Measurements from ENCODE around the gene MACROD2.

Gene MACROD2

DNA sequence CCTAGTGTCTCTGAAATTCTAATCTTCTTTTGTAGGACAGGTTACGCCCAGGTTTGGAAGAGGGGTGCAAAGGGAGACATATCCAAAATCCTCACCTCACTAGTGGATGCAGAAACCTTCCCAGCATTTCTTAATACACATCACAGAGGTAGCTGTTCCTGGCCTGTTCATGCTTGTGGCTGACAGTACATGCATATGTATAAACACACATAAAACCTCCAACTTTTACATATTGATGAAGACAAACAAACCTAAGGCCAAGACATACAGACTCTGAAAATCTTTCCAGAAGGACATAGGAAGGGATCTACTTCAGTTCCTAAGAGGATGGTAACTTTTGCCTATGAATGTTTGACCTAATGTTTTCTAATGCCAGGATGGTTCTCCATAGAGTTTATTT is 1214.2 kb downstream of the MACROD2 start:
- Histone ChIP-seq H2AFZ (ENCODE audit: low read depth, low read length, severe bottlenecking) (no peak overlapping the region), H3K9me3 (ENCODE audit: insufficient read depth, low read length) (no peaks in the 10 kb centered on the region), H4K20me1 (ENCODE audit: low read depth, low read length) (no peaks in the 10 kb centered on the region), H3K36me3 (ENCODE audit: low read length) (no peaks in the 10 kb centered on the region), H3K27me3 (ENCODE audit: low read length) (no peaks in the 10 kb centered on the region), H3K79me2 (ENCODE audit: insufficient read depth, low read length) (no peaks in the 10 kb centered on the region), H3F3A (ENCODE audit: insufficient read depth) (no peaks in the 10 kb centered on the region), H3K4me2 (ENCODE audit: low read depth, low read length, poor library complexity, severe bottlenecking) (no peak overlapping the region), H3K4me3 (ENCODE audit: insufficient read depth, low read length, poor library complexity, severe bottlenecking) (no peak overlapping the region), H3K27ac (ENCODE audit: low read depth, low read length) (no peak overlapping the region), H3K9ac (ENCODE audit: low read length) (no peak overlapping the region), H3K9me2 (replicated peaks; ENCODE audit: insufficient read depth, low read length) (no peaks in the 10 kb centered on the region)
- TF ChIP-seq EZH2phosphoT487 (conservative IDR thresholded peaks at IDR 0.05; ENCODE audit: low read length), result no peak
- TF ChIP-seq, protein P1, sequence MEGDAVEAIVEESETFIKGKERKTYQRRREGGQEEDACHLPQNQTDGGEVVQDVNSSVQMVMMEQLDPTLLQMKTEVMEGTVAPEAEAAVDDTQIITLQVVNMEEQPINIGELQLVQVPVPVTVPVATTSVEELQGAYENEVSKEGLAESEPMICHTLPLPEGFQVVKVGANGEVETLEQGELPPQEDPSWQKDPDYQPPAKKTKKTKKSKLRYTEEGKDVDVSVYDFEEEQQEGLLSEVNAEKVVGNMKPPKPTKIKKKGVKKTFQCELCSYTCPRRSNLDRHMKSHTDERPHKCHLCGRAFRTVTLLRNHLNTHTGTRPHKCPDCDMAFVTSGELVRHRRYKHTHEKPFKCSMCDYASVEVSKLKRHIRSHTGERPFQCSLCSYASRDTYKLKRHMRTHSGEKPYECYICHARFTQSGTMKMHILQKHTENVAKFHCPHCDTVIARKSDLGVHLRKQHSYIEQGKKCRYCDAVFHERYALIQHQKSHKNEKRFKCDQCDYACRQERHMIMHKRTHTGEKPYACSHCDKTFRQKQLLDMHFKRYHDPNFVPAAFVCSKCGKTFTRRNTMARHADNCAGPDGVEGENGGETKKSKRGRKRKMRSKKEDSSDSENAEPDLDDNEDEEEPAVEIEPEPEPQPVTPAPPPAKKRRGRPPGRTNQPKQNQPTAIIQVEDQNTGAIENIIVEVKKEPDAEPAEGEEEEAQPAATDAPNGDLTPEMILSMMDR (IDR thresholded peaks at IDR 0.05; ENCODE audit: insufficient read depth, low read length, poor library complexity, severe bottlenecking), result no peak

DNA sequence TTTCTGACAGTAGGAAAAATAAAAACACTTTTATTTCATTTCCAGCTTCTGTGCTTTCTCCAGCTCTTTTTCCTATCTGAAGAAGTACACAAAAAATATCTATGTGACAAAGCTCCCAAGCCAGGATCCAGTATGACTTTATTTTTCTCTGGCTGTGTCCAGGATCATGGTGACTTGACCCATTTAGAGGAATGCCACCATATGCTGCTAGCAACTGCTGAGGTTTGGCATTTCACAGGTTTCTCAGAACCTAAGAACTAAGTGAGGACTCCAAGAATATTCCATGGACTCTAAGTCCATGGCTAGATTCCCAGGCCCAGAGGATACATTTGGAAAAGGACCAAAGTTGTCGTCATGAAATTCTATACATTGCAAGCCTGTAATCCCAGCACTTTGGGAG is 1218.7 kb downstream of the MACROD2 start:
- no peaks in the 10 kb centered on the region for H4K20me1 ChIP-seq (ENCODE audit: low read depth, low read length)
- H3K36me3 ChIP-seq (ENCODE audit: low read length), result no peaks in the 10 kb centered on the region
- no peaks in the 10 kb centered on the region for H3K9me2 ChIP-seq (replicated peaks; ENCODE audit: insufficient read depth, low read length)
- H2AFZ ChIP-seq (ENCODE audit: low read depth, low read length, severe bottlenecking), result no peak overlapping the region
- H3K27ac ChIP-seq (ENCODE audit: low read depth, low read length), result no peak overlapping the region
- no peaks in the 10 kb centered on the region for H3K27me3 ChIP-seq (ENCODE audit: low read length)
- H3K4me2 ChIP-seq (ENCODE audit: low read depth, low read length, poor library complexity, severe bottlenecking), result no peak overlapping the region
- no peak overlapping the region for H3K9ac ChIP-seq (ENCODE audit: low read length)
- no peaks in the 10 kb centered on the region for H3K9me3 ChIP-seq (ENCODE audit: insufficient read depth, low read length)
- no peaks in the 10 kb centered on the region for H3F3A ChIP-seq (ENCODE audit: insufficient read depth)
- no peak for TF ChIP-seq EZH2phosphoT487 (conservative IDR thresholded peaks at IDR 0.05; ENCODE audit: low read length)
- TF ChIP-seq, protein P1 (IDR thresholded peaks at IDR 0.05; ENCODE audit: insufficient read depth, low read length, poor library complexity, severe bottlenecking), result no peak
- no peak overlapping the region for H3K4me3 ChIP-seq (ENCODE audit: insufficient read depth, low read length, poor library complexity, severe bottlenecking)
- H3K79me2 ChIP-seq (ENCODE audit: insufficient read depth, low read length), result no peaks in the 10 kb centered on the region

DNA sequence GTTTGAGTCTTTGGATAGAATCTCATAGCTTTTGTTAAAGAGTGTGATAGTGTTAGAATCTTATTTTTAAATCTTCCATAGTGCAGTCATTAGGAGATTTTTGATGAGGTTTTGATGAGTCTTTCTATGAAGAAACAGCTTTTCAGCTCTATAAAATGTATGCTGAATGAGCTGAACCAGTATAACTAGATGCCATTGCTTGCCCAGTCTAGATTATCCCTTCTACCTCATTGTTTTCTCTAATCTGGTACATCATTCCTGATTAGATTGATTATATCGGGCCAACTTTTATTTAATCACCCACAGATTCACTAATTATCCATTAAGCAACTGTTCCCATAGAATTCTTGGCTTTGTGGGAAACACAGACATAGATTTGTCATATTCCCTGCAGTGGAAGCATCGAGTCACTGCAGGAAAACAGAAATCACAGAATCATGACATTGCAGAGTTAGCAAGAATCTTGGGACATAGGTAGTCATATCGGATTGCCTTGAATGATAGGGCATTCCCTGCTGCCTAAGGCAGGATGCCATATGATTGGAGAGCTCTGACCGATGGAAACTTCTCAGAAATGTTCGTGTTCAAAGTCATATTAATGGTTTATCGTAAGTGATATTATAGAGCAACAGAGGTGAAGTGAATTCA is 1224.8 kb downstream of the MACROD2 start:
- Histone ChIP-seq H3K9me2 (replicated peaks; ENCODE audit: insufficient read depth, low read length) (no peaks in the 10 kb centered on the region), H2AFZ (ENCODE audit: low read depth, low read length, severe bottlenecking) (no peak overlapping the region), H3K79me2 (ENCODE audit: insufficient read depth, low read length) (no peaks in the 10 kb centered on the region), H3K9ac (ENCODE audit: low read length) (no peak overlapping the region), H3K4me2 (ENCODE audit: low read depth, low read length, poor library complexity, severe bottlenecking) (no peak overlapping the region), H3K4me3 (ENCODE audit: insufficient read depth, low read length, poor library complexity, severe bottlenecking) (no peak overlapping the region), H3K27me3 (ENCODE audit: low read length) (no peaks in the 10 kb centered on the region), H4K20me1 (ENCODE audit: low read depth, low read length) (no peaks in the 10 kb centered on the region), H3K9me3 (ENCODE audit: insufficient read depth, low read length) (no peaks in the 10 kb centered on the region), H3K27ac (ENCODE audit: low read depth, low read length) (no peak overlapping the region), H3K36me3 (ENCODE audit: low read length) (no peaks in the 10 kb centered on the region), H3F3A (ENCODE audit: insufficient read depth) (no peaks in the 10 kb centered on the region)
- no peak for TF ChIP-seq EZH2phosphoT487 (conservative IDR thresholded peaks at IDR 0.05; ENCODE audit: low read length)
- TF ChIP-seq, protein P1 (IDR thresholded peaks at IDR 0.05; ENCODE audit: insufficient read depth, low read length, poor library complexity, severe bottlenecking), result no peak
